Fibroblast of skin of back (primary cell): Measurements from ENCODE around the gene SKAP1.
"Not testable (repeated sequence)": the region's sequence is repeated elsewhere in the genome, so short reads cannot be mapped to it uniquely, and the experiment has no call there.

Experiments used
- DNase-seq: peaks from one replicate; pipeline ENCODE4 v3.0.0-alpha.2; 2013

Gene SKAP1

DNA sequence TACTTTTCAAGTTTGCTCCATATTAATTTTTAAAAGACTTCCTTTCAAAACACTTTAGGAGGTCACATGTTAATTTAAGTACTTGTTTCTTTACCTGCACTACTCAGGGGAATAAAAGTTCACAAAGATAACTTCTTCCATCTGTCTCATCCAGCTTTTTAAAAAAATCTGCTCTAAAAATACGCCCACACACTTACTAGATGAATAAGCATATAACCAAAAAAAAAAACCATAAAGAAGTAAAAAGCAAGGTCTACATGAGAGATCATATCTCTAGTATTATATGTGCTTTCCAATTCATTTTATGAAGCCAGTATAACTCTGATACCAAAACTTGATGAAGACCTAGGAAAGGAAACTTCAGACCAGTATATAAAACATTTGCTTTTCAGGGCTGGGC, 17.2 kb downstream of the SKAP1 start:
- DNase-seq, result no peak

DNA sequence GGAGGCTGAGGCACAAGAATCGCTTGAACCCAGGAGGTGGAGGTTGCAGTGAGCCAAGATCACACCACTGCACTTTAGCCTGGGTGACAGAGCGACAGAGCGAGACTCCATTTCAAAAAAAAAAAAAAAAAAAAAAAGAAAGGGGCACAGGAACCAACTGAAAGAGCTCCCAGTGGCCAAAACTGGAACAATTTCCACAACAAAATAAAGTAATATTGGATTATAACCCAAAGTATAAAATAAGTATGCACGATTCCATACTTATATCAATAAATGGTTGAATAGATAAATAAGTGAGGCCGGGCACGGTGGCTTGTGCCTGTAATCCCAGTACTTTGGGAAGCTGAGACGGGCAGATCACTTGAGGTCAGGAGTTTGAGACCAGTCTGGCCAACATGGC, 19.2 kb downstream of the SKAP1 start:
- not testable (repeated sequence) for DNase-seq

DNA sequence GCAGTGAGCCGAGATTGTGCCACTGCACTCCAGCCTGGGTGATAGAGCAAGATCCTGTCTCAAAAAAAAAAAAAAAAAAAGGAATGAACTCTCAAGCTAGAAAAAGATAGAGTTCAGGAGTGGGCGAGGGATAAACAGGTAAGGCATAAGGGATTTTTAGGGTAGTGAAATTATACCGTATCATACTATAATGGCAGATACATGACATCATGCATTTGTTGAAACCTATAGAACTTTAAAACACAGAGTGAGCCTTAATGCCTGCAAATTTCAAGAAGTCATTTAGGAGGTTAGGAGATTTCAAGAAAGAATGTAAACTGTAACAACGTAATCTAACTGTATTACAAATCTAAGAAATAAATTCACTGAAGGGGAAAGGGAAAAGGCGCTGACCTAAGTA, 20.4 kb downstream of the SKAP1 start:
- DNase-seq, result no peak

DNA sequence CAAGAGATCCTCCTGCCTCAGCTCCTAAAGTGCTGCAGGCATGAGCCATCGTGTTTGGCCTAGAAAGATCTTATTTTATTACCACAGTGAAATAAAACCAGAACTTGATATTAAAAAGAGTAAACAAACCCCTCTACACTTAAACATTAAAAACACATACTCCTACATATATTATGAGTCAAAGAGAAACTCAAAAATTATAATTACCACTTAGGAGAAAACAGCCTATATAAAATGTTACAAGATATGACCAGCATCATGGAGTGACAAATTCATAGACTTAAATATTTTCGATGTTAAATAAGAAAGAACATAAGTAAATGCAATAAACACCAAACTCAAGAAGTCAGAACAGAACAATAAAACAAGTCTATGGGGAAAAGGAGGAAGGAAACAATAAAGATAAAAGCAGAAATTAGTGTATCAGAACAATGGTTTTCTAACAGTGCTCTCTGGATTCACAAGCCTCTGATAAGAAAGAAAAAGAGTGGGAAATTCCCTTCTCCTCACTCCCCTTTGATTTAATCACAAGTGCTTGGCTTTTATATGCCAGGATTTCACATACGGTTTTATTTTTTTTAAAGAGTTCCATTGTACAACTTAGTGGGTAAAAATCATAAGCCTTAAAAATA, 23.0 kb downstream of the SKAP1 start:
- no peak for DNase-seq

DNA sequence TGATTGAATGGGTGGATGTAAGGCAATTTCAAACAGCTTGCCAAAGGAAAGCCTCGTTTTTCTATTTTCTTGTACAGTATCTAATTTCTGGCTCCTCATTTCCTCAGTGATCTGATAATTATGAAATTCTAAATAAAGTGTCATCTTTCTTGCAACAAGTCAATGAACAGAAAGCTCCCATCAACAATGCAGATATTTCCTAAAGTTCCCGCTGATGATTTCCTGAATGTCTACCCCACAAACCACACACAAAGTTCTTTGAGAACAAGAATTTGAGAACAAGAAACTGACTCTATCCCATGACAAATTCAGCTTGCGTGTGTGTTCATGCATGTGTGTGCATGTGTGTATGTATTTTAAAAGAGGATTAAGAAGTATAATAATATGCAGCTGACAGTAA, 35.2 kb downstream of the SKAP1 start:
- DNase-seq, result no peak

DNA sequence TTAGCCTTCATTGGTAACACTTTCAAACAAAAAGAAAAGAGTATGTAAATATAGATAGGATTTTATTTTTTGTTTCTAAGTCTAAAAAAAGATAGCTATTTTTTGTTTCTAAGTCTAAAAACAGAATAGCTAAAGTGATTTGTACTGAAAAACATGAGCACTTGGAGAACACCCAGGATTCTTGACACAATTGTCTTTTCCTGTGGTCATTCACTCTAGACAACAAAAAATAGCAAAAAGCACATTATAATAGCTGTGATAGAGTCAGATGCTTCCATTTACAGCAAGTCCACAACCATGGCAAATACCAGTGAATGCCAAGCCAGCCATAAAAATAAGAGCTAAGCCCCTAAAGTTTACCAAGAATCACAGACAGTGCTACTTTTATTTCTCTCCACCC, 36.7 kb downstream of the SKAP1 start:
- no peak for DNase-seq

DNA sequence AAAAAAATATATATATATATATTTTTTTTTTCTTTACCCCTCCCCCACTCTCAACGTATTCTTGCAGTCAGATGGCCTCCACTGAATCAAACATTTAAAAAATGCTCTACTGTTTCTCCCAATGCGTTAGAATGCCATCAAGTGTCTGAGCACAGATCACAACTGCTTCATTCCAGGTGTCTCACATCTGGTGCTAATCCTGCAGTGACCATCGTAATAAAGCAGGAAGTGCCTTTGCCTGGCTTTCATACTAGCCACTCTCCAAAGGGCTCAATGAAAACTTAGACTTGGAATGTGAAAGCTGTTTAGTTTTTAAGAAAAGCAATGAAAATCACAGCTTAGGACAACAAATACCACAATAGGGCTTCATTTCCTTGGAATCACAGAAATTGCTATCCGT, 37.2 kb downstream of the SKAP1 start:
- no peak for DNase-seq

DNA sequence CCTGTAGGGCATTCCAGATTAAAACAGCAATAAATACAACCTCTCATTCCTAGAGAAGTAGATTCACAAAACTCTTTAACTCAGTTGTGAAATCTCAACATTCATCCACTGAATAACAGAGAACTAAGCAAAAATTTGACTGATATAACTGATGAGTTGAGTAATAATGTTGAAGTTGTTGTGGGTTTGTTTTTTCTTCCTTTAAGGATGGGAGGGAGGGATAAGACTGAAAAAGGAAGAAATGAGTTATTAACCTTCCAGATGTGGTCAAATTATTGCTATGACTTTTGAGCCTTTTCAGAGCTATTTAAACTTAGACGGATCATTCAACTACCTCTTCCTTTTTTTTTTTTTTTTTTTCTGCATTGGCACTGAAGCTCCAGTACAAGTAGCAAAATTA, 38.6 kb downstream of the SKAP1 start:
- DNase-seq, result no peak

DNA sequence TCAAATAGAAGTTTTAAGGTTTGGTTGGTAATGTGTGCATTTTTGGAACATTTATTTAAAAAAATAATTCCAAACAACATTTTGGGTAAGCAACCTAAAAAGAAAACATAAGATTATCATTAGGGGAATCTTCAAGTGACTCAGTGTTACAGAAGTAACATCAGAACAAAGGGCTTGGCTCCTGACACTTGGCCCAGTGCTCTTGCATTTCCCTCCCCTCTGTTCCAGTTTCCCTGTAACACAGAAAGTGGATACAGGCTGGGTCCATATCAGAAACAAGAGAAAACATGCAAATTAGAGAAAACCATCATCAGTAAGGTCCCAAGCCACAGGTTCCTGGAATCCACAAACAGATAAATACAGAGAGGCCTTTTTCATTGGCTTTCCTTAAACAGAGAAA, 40.1 kb downstream of the SKAP1 start:
- DNase-seq, result no peak

DNA sequence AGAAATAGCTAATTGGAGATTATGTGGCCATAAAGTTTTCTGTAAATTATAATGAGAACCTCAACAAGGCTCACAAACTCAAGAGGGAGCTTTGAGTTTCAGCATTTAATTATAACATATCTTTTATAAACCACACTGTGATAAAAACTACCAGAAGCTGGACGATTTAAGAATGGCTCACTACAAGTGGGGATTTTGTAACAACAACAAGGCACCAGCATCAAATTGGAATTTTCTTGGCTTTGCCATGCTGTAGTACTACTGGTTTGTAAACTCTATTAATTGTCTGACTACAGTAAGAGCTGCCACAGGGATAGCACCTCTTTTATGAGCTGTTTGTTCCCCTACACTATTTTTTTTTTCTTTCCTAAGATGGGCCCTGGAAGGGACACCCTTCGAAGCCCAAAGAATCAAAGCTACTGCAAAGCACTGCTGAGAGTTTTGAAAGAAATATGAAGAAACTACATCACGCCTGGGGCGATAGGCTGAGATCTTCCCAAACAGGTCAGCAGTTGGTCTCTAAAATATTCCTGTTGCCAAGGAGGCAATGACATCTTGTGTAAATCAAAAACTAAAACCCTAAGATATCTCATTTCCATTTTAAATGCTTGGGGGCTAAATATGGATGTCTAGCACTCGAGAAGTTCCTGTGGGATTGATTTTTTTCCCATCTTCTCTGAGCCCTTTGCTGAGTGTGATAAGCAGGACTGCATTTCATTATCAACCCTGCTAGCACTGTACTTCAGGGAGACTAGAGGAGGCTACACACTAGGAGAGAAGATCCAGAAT, 40.9 kb downstream of the SKAP1 start:
- DNase-seq, result no peak

DNA sequence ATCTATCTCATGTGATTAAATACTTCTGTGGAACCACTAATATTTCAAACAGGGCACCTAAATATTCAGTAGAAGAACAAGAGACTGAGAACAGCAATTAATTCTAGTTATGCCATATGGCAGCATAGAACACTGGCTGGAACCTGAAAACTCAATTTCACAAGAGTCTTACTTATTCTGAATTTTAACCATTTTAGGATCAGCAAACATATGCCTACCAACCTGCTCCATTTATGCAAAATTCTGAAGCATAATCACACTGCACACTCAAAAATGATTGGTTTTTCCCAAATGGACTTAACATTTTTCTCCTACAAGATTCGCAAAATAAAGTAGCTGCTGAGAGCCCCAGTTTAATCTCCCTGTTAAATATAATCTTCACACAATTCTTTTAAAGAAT, 43.2 kb downstream of the SKAP1 start:
- DNase-seq, result no peak

DNA sequence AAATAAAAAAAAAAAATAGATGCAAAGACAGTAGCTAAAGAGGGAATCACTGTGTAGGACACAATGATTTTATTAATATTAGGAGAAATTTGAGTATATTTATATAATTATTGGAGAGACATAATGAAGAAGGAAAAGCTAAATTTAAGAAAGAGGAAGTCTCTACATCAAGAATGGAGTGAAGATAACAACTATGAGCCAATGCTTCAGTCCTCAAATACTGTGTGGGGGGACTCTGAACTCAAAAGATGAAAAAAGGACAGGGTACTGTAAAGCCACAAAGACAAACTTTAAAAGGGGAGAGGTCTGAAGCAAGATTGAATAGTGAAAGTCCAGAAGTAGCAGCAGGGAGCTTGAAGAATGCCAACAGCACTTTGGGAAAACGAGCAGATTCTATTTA, 44.7 kb downstream of the SKAP1 start:
- no peak for DNase-seq

DNA sequence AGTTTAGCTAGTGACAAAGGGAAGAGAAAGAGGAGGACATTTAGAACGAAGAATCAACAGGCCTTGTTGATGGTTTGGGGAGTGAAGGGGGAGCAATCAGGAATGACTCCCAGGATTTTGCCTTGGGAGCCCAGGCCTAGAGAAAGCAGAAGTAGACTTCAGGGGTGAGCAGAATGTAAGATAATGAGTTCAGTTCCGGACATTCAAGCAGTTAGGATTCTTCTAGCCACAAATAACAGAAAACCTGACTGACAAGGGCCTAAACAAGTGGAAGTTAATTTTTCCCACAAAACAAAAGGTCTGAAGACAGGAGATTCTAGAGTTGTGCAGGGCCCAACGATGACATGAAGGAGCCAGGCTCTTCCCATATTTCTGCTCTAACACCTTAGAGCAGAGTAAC, 45.9 kb downstream of the SKAP1 start:
- DNase-seq, result no peak

DNA sequence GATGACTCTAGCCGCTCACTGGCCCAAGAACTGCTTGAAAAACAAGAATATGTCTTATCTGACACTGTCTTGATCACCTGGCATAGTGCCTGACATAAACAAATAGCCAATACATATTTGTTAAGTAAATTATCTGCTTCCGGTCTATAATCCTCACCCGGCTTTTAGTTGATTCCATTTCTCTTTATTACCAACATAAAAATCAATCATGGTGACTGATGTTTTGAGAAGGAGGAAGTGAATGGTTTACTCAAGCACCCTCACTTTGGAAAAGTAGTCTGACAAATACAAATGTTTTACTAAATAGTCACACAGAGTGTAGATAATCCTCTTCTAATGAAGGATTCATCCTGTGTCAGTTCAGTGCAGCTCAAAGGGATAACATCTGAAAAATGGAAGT, 47.0 kb downstream of the SKAP1 start:
- DNase-seq, result no peak

DNA sequence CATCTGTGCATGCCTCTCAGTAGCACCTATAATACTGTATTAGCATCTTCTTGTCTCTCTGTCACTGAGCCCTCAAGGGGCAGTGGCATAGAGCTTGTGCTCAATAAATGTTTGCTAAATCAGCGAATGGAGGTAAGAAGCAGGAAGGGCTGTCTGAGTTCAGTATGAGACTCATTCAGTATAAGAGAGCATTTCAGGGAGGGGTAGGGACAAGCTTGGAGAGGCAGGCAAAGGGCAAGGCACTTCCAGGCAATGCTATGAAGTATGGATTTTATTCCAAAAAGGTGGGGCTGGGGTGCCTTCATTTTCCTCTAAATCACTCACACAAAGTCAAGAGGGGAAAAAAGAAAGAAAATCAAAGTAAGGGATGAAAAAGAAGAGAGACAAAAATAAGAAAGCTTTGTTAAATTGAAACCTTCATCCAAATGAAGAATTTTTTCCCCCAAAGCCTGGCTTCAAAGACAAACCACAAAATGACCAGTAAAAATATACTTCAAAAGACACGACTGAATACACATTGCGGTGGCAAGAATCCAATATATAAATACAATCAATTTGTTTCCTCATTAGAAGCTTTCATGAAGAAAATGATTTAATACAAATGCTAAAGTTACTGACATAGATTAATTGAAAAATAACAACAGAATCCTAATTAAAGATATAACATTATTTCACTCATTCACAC, 51.2 kb downstream of the SKAP1 start:
- no peak for DNase-seq

DNA sequence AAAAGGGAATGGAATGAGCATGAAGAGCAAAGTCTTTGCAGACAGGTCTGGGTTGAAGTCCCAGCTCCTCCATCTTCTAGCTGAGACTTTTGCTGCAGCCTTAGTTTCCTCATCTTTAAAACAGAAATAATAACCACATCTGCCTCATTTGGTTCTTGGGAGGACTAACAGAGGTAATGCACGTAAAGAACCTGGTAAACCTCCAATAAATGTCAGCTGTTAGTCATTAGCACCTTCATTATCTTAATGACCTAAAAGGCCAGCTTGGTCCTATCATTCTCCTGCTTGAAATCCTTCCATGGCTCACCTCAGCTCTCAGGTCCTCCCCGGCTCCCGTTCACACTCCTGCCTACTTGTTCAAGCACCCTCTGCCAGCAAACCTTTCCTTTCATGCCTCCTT, 51.8 kb downstream of the SKAP1 start:
- DNase-seq, result no peak

DNA sequence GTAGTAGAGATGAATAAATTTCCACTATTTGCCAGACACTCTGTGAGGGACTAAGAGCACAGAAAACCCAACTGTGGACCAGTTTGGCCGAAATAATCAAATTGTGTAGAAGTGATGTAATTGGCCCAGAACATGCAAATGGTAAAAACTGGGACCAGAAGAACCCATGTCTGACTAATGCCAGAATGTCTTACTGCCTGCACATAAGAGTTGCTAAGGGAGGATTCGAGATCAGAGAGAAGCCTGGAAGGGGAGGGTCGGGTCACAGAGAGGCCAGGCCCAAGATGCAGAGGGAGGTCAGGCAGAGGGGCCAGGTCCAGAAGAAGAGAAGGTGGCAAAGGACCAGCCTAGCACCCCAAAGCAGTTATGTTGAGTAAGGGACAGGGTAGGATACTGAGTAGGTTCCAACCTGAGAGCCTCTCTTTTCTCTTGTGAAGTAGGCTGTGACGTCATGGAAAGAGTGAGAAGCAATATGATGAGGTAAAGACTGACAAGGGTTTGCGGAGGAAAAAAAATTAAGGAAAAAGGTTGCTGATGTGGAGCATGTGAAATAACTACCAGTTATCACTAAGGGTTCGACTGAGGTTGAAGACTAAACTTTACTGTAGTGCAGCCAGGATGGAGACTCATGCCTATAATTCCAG, 53.2 kb downstream of the SKAP1 start:
- no peak for DNase-seq

DNA sequence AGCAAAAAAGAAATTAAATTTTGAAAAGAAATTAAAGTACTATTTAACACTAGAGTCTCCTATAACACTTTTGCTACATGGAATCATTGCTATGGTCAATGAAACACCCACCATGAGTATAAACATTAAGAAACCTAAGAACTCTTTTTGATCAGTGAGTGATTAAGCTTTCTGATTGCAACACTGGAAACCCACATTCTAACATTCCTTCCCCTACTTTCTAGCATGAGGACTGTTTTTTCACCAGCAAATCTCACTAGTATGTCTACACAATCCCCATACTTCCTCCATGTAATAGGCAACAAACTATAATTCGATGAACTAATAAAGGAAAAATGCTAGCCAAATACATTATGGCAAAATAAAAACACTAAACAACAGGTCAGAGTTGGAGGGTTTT, 54.7 kb downstream of the SKAP1 start:
- DNase-seq, result peak; percentile 7

DNA sequence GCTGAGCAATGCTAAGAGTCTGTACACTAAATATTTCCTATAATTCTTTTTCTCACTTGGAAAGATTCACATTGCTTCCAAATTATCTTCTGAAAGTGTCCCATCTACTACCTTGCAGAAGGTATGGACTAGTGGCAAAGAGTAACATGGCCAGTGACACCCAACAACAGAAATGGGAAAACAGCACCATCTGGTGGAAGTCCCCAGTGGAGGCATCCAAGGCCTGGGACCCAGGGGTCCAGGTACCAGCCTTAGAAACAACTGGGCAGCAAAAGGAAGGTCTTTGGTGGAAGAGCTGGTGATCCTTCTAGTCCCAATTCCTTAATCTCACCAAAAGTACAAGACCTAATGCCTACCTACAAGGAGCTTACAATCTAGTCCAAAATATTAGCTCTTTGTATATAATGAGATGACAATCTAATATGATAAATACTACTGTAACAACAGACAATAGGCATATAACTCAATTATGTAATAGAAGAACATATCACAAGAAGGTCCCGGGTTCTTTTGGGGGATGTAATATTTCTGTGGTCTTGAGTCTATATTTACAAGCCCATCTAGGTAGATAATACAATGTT, 55.3 kb downstream of the SKAP1 start:
- no peak for DNase-seq

DNA sequence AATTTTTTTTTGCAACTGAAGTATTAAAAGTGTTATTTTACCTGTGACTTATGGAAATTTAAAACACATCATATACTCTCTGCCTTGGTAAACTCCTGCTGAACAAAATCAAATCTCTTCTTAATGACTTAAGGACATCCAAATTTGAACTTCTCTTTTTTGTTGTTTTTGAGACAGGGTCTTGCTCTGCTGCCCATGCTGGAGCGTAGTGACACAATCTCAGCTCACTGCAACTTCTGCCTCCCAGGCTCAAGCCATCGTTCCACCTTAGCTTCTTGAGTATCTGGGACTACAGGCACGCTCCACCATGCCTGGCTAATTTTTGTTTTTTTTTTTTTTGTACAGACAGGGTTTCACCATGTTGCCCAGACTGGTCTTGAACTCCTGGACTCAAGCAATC, 56.1 kb downstream of the SKAP1 start:
- DNase-seq, result no peak

DNA sequence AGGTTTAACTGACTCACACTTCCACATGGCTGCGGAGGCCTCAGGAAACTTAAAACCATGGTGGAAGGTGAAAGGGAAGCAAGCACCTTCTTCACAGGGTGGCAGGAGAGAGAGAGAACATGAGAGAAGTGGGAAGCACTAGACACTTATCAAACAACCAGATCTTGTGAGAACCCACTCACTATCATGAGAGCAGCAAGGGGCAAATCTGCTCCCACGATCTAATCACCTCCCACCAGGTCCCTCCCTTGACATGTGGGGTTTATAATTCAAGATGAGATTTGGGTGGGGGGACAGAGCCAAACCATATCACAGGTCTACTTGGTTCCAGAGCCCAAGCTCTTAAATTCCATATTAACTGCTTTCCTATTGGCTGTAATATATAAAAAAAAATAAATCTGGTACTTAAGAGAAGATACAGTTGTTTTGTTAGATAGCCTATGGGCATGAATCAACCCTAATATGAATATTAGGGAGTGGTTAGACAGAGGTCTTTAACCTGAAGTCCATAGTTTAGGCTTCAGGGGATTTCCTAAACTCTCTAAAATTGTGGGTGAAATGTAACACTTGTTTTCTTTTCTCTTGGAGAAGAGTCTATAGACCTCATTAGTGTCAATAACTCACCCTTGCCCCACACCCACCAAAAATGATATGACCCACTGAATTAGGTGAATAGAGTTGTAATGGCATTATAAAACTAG, 56.7 kb downstream of the SKAP1 start:
- no peak for DNase-seq

DNA sequence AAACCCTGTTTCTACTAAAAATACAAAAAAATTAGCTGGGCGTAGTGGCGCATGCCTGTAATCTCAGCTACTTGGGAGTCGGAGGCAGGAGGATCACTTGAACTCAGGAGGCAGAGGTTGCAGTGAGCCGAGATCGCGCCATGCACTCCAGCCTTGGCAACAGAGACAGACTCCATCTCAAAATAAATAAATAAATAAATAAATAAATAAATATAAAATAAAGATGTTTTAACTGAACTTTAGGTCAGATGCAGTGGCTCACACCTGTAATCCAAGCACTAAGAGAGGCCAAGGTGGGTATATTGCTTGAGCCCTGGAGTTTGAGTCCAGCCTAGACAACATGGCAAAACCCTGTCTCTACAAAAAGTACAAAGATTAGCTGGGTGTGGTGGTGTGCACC, 61.0 kb downstream of the SKAP1 start:
- not testable (repeated sequence) for DNase-seq
